Liver (tissue), 3 donors: ENCODE data around the gene TAP2.

Experiments
- CTCF ChIP-seq: fragments of 150-350 bp; IDR thresholded peaks from 2 replicates; pipeline ENCODE4 v1.5.1; 2017; ENCODE audit warnings: improper control_type of control experiment, low read depth, low read length; ENCODE audit not compliant: missing input control
- EGR1 ChIP-seq, 2 donors: IDR thresholded peaks; 2 replicates each; pipeline ENCODE4 v1.6.1; 2016 to 2018; ENCODE audit warnings: antibody characterized with exemption in 2 of 2, low read depth in 2 of 2
- GABPA ChIP-seq, 2 donors: IDR thresholded peaks in 1 of 2; conservative IDR thresholded peaks in 1 of 2; 2 replicates each; pipeline ENCODE4 v1.6.1; 2016; ENCODE audit warnings: antibody characterized with exemption in 2 of 2, mild to moderate bottlenecking in 1 of 2, moderate library complexity in 1 of 2
- SP1 ChIP-seq: IDR thresholded peaks from 2 replicates; pipeline ENCODE4 v1.6.1; 2018; ENCODE audit warnings: antibody characterized with exemption, mild to moderate bottlenecking
- TAF1 ChIP-seq: conservative IDR thresholded peaks from 2 replicates; pipeline ENCODE4 v1.6.1; 2016; ENCODE audit warnings: antibody characterized with exemption, mild to moderate bottlenecking
- donor health status: healthy.
- donor health status: healthy.

DNA sequence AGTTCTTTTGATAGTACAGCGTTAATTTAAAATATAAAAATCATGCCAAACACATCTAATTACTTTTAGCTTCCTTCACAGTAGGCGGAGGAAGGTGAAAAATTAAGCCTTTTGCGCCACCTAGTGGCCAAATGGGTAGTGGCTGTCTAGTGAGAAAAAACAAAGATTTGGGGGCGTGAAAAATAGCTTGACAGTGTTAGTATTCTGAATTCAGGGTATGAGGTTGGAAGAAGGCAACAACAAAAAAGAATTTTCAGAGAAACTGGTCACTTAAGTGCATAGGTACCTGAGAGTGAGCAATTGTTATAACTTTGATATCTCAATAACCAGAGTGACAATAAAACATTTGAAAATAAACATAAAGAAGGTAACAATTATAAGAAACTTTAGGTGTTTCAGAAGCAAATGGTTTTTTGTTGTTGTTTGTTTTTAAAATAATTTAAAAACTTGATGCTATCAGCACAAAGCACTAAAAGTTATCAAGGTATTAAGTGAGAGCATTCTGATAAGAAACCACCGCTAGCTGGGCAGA, 29.8 kb upstream of the TAP2 start:
- TF ChIP-seq CTCF: peak; percentile 93
- no peak for TF ChIP-seq TAF1
- no peak for TF ChIP-seq GABPA (IDR thresholded peaks at IDR 0.05 in 1 of 2, conservative IDR thresholded peaks at IDR 0.05 in 1 of 2)
- no peak for TF ChIP-seq EGR1 (IDR thresholded peaks at IDR 0.05; ENCODE audit: low read depth in 2 of 2)
- no peak for TF ChIP-seq SP1
